ENCODE results near the gene LPP. TPM values are rescaled to one million over a fixed set of nuclear protein-coding genes. Genes with fewer than 3 reads are reported as not detected.

Gene LPP
- total RNA-seq, 1 donor from 2014 or later = 23.1 TPM

DNA sequence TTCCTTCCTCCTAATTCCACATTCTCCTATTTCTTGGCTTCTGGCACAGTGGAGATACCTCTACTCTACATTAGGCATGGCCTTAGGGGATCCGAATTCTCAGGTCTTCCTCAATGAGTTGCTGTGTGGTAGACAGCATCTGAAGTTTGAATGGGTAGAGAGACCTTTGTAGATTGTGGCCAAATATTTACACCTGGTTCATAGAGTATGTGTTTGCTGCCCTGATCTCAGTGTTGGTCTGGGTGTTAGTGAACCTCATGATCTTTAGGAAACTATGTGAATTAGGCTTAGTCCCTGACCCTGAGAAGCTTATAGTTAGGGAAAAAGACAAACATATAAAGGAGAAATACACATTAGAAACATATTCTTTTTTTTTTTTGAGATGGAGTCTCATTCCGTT is 75.8 kb downstream of the LPP start:
- H3K36me3 Mint-ChIP-seq (ENCODE audit: unreplicated experiment) = no peaks in the 10 kb centered on the region
- DNase-seq = no peak
- TF ChIP-seq, protein P1, sequence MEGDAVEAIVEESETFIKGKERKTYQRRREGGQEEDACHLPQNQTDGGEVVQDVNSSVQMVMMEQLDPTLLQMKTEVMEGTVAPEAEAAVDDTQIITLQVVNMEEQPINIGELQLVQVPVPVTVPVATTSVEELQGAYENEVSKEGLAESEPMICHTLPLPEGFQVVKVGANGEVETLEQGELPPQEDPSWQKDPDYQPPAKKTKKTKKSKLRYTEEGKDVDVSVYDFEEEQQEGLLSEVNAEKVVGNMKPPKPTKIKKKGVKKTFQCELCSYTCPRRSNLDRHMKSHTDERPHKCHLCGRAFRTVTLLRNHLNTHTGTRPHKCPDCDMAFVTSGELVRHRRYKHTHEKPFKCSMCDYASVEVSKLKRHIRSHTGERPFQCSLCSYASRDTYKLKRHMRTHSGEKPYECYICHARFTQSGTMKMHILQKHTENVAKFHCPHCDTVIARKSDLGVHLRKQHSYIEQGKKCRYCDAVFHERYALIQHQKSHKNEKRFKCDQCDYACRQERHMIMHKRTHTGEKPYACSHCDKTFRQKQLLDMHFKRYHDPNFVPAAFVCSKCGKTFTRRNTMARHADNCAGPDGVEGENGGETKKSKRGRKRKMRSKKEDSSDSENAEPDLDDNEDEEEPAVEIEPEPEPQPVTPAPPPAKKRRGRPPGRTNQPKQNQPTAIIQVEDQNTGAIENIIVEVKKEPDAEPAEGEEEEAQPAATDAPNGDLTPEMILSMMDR (IDR thresholded peaks at IDR 0.05; ENCODE audit: partially characterized antibody, unreplicated experiment) = no peak
- H3K27me3 Mint-ChIP-seq (ENCODE audit: unreplicated experiment) = peaks cover 2% of the 10 kb centered on the region
- H3K27ac Mint-ChIP-seq (ENCODE audit: unreplicated experiment) = no peak overlapping the region
- no peaks in the 10 kb centered on the region for H3K4me1 Mint-ChIP-seq (ENCODE audit: low read depth, unreplicated experiment)
- no peak overlapping the region for H3K4me3 Mint-ChIP-seq (ENCODE audit: unreplicated experiment)
- H3K9me3 Mint-ChIP-seq (ENCODE audit: unreplicated experiment) = no peaks in the 10 kb centered on the region

DNA sequence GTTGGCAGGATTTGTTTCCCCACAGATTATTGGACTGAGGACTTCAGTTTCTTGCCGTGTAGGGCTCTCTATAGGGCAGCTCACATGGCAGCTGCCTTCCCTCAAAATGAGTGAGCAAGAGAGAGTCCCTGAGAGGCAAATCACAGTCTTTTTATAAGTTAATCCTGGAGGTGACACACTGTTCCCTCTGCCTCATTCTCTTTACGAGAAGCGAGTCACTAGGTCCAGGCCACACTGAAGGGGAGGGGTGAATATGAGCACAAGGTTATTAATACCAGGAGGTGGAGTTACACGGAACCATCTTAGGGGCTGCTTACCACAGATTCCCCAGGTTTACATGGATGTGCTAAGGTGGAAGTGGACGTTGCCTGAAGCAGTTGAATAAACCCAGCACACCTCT is 77.0 kb downstream of the LPP start:
- no peak for DNase-seq
- Mint-ChIP-seq H3K4me1 (ENCODE audit: low read depth, unreplicated experiment) (no peaks in the 10 kb centered on the region), H3K36me3 (ENCODE audit: unreplicated experiment) (no peaks in the 10 kb centered on the region), H3K9me3 (ENCODE audit: unreplicated experiment) (no peaks in the 10 kb centered on the region), H3K4me3 (ENCODE audit: unreplicated experiment) (no peak overlapping the region), H3K27ac (ENCODE audit: unreplicated experiment) (no peak overlapping the region), H3K27me3 (ENCODE audit: unreplicated experiment) (peaks cover 2% of the 10 kb centered on the region)
- TF ChIP-seq, protein P1 (IDR thresholded peaks at IDR 0.05; ENCODE audit: partially characterized antibody, unreplicated experiment) = no peak

DNA sequence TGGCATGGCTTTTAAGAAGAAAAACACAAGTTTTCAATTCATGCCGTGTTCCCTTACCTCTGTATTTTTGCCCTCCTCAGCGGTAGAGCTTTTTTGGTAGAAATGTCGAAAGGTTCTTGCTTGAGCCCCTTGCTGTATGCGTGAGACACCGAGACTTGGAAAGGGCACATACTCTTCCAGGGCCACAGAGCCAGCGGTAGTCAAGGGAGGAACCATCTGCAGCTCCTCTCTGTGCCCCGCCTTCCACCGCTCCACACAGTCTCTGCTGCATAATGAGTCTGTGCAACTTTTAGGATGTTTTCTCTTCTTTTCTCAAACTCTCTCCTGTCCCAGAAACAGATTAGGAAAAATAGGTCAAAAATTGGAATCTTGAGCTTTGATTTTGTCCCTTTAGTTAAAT is 77.5 kb downstream of the LPP start:
- no peaks in the 10 kb centered on the region for H3K36me3 Mint-ChIP-seq (ENCODE audit: unreplicated experiment)
- peaks cover 2% of the 10 kb centered on the region for H3K27me3 Mint-ChIP-seq (ENCODE audit: unreplicated experiment)
- no peaks in the 10 kb centered on the region for H3K4me1 Mint-ChIP-seq (ENCODE audit: low read depth, unreplicated experiment)
- H3K9me3 Mint-ChIP-seq (ENCODE audit: unreplicated experiment) = no peaks in the 10 kb centered on the region
- H3K27ac Mint-ChIP-seq (ENCODE audit: unreplicated experiment) = no peak overlapping the region
- H3K4me3 Mint-ChIP-seq (ENCODE audit: unreplicated experiment) = no peak overlapping the region
- TF ChIP-seq, protein P1 (IDR thresholded peaks at IDR 0.05; ENCODE audit: partially characterized antibody, unreplicated experiment) = no peak
- DNase-seq = no peak

DNA sequence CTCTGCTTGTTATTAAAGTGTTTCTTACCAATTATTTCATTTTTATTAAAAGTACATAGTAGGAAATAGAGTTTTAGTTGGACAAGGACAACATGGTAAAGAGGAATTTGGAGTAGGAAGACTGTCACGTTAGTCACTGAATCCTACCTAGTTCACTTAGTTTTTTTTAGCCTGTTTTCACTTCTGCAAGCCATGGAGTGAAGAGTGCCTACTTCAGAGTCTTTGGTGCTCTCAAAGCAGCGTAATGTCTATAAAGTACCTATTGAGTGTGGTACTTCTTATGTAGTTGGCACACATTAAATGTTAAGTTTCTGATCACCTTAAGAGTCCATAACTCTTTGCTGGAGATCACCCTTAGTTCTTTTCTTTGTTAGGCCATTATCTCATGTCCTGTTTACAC is 78.7 kb downstream of the LPP start:
- peaks cover 2% of the 10 kb centered on the region for H3K27me3 Mint-ChIP-seq (ENCODE audit: unreplicated experiment)
- H3K36me3 Mint-ChIP-seq (ENCODE audit: unreplicated experiment) = no peaks in the 10 kb centered on the region
- no peak overlapping the region for H3K27ac Mint-ChIP-seq (ENCODE audit: unreplicated experiment)
- DNase-seq = no peak
- H3K4me3 Mint-ChIP-seq (ENCODE audit: unreplicated experiment) = no peak overlapping the region
- TF ChIP-seq, protein P1 (IDR thresholded peaks at IDR 0.05; ENCODE audit: partially characterized antibody, unreplicated experiment) = no peak
- H3K9me3 Mint-ChIP-seq (ENCODE audit: unreplicated experiment) = no peaks in the 10 kb centered on the region
- H3K4me1 Mint-ChIP-seq (ENCODE audit: low read depth, unreplicated experiment) = no peaks in the 10 kb centered on the region

DNA sequence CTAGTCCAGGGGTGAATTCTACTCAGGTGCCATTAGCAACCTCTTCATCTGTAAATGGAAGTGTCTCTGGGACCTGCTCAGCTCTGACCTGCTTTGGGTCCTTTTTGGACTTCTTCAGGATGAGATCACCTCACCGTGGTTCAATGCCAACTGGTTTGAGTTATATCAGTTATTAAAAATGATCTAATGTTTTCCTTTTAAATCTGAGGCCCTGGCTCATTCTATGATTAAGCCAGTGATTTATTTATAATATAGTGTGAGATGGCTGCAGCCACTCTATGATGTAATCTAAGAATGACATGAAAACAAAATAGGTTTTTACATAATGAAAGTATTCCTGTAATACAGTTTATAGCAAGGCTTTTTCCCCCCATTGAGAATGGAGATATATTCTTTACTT is 79.4 kb downstream of the LPP start:
- Mint-ChIP-seq H3K27ac (ENCODE audit: unreplicated experiment) (no peak overlapping the region), H3K9me3 (ENCODE audit: unreplicated experiment) (no peaks in the 10 kb centered on the region), H3K4me1 (ENCODE audit: low read depth, unreplicated experiment) (no peaks in the 10 kb centered on the region), H3K36me3 (ENCODE audit: unreplicated experiment) (no peaks in the 10 kb centered on the region), H3K4me3 (ENCODE audit: unreplicated experiment) (no peak overlapping the region), H3K27me3 (ENCODE audit: unreplicated experiment) (peaks cover 2% of the 10 kb centered on the region)
- DNase-seq = no peak
- TF ChIP-seq, protein P1 (IDR thresholded peaks at IDR 0.05; ENCODE audit: partially characterized antibody, unreplicated experiment) = no peak

All from glutamatergic neuron (in vitro differentiated cells).